CD4-positive, alpha-beta T cell treated with Interferon gamma for 1 hour (primary cell): ENCODE results near the gene ZC3H6.
"Not testable (repeated sequence)": the region's sequence is repeated elsewhere in the genome, so short reads cannot be mapped to it uniquely, and the experiment has no call there.

ENCODE experiments used
- DNase-seq: peaks from one replicate; pipeline ENCODE4 v3.0.0-alpha.2; 2020

Gene ZC3H6

DNA sequence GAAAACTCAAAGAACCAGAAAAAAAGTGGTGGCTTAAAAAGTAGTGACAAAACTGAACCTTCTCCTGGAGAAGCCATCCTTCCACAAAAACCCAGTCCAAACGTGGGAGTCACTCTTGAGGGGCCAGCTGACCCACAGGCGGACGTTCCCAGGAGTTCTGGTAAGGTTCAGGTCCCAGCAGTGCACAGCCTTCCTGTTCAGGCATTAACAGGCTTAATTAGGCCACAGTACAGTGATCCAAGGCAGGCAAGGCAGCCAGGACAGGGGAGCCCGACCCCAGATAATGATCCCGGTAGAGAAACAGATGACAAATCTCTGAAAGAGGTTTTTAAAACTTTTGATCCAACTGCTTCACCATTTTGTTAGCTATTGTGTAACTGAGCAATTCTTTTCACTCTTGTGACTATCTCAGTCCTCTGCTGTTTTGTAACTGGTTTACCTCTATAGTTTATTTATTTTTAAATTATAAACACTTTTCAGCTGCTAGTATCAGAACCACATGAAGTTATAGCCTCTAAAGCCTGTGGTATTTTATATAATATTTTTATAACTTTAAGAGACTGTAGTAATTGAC lies 56.8 kb downstream of the ZC3H6 start:
- no peak for DNase-seq

DNA sequence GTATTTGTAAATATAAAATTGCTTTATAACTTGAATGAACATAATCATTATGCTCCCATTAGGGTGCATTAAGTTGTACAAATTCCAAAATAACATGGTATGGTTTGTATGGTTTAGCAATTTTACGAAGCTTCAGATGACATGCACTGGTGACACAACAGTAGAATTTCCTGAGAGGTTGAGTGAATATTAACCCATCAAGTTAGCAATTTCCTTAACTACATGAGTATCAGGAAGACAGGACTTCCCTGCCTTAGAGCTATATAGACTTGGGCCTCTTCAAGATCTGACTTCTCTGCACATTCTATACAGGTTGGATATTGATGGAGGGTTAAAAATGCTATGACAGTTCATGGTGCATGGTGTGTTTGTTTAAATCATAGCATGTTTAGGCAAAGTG lies 60.2 kb downstream of the ZC3H6 start:
- DNase-seq: no peak

DNA sequence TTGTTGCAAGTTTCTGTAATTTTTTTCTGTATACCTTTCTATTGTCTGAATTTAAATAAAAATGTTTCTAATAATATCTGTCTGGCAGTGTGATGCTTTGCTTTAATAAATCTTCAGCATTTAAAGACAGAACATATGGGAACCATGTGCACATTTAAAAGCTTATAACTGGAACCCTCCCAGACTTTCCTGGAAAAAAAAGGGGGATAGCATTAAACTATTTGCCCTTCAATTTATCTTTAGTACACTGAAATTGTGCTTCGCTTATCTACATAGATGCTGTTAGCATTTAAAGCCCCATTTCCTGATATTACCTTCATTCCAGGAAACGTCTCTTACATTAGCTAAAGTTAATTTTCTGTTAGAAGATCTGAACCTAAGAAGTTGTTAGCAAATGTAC lies 64.6 kb downstream of the ZC3H6 start:
- DNase-seq: no peak

DNA sequence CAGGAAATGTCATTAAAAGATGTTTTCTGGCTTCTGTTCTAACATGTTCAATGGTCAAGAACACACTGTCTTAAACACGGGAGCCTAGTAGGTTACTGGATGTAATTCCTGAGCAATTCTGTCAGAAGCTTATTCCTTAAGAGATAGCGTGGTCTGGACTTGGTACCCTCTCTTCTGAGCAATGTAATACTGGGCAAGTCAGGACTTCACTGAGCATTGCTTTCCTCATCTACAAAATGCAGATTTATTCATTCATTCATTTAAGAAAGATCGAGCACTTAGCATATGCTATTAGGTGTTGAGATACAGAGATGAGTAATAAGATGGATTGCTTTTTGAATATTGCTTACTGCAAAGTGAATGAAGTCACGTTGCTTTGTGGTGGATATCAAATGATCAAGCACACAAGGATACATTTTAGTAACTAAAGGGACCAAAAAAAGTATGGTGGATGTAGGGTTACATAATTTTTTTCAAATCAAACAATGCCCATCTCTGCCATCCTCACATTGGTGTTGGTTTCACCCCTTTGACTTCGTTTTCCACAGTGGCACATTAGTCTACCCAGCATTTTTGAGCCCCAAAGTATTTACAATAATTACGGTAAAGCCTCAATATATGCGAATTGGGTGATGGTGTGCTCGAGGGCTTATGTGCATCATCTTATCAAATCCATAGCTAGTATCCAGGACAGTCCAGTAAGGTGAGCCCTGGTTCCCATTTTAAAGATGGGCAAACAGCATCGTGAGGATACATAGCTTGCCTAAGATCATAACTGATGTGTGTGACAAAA lies 65.3 kb downstream of the ZC3H6 start:
- no peak for DNase-seq

DNA sequence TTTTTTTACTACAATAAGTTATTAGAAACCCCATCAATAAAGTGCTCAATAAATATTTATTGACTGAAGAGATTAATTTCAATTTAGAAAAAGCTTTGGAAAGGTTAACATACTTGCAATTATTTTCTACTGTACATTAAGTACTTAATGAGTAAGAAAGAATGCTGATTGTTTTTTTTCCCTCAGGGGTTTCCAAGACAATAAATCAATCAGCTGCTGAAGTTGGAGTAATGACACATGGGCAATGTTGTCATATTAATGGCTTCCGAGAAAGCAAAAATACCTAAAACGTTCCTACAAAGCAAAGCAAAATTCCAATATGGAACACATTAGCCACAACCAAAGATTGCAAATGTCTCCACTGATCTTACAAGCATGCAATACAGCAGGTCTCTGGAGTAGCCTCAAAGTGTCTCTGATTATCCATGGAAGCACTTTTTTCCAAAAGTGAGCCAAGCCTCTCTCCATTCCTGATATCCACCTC lies 66.7 kb downstream of the ZC3H6 start:
- no peak for DNase-seq

DNA sequence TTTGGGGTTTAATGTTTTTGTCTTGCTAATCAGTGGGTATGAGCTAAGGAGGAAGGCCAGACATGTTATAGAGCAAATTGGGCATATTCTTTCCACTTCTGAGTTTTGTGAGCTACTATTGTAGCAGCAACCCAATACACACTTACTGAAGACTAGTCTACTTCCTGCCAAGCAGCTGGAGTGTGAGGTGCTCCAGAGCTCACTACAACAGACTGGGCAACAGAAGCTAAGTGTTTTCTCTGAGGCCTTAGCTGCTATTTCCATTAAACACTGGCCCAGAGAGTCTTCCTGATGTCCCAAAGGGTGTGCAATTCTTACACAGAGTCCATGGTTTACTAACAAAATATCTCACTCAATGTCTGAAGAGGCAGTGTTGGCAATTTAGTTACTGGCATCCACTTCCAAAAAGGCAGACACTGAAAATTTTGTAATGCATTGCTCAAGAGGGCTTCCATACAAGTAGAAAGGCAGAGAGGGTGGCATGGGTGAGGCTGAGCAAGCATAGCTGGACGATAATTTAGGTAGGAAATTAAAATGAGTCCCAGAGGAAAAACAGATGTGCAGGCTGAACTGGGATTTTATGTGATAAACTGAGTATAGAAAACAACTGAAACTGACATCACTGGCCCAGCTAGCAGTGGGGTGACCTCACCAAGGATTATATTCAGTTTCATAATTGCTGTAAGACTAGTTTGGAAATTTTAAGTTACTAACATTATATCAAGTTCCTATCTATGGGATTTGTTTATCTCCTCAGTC lies 68.6 kb downstream of the ZC3H6 start:
- DNase-seq: no peak

DNA sequence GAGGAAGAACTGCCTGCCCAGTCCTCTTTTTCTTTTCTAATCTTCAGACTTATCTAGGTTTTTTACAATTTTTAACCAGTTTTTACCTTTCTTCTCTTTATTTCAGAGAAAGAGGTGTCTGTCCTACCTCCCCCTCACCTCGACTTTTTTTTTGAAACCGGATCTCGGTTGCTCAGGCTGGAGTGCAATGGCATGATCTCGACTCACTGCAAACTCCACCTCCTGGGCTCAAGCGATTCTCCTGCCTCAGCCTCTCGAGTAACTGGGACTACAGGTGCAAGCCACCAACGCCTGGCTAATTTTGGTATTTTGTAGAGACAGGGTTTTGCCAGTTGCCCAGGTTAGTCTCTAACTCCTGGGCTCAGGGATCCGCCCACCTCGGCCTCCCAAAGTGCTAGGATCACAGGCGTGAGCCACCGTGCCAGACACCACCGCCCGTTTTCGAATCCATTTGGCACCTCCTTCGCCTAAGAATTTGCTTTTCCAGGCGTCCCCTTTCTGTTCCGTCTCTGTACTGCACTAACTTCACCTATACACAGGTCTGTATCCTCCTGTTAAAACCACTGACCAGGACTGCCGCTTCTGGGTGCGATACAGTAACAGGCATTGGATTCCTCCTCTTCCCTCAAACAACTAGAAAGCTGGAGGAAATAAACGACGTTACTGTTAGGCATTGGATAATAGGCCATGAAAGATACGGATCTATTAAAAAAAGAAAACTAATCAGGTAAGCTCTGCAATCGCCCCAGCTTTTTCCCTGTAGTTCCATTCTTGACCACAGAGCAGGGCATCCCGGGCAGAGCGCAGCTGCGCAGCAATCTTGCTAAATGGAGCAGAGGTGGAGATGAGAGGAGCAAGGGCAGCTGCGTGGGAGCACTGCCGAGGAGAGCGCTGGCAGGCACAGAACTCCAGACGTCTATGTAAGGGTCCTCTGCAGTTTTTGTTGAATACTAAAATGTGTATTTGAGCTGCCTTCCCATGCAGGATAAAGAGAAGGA lies 69.9 kb downstream of the ZC3H6 start:
- DNase-seq: no peak

DNA sequence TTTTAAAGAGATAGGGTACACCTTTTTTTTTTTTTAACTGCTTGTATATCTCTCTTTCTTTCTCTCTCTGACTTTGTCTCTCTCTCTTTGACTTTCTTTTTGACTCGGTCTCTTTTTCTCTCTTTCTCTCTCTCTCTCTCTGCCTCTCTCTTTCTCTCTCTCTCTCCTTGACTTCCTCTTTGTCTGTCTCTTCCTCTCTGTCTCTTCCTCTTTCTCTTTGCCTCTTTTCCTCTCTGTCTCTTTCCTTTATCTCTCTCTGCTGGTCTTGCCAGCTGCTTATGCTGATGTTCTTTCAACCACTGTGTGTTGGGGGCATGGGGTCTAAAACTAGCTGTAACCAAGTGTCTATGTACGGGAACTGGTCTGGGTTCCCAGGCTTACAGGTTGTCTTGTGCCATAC lies 76.9 kb downstream of the ZC3H6 start:
- not testable (repeated sequence) for DNase-seq

DNA sequence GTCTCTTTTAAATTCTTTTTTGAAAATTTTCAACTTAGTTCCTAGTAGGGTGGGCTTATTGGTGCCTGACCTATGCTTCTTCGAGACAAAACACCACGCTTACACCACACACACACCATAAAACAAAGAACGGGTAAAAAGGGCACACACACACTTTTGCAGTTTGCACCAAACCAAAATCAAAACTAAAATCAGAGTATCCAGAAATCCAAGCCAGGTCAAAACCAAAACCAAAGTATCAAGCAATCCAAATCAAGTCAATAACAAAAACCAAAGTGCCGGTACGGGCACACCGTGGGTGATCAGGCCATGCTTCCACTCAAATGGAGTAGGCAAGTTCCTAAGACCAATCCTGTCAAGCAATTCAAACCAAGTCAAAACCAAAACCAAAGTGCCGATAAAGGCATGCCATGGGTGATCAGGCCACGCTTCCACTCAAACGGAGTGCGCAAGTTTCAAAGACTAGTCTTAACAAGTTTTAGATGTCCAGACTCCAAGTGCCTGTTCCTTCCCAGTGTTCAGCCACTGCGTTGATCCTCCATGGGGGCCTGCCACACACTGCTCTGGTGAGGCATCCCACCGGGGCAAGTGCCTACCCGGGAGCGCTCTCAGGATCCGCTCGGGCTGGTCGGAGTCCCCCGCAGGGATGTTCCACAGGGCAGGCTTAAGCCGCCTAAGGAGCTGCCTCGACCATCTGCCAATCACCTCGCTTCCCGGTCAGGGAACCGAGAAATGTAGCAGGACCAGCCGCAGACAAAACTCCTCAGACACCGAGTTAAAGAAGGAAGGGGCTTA lies 77.6 kb downstream of the ZC3H6 start:
- not testable (repeated sequence) for DNase-seq

DNA sequence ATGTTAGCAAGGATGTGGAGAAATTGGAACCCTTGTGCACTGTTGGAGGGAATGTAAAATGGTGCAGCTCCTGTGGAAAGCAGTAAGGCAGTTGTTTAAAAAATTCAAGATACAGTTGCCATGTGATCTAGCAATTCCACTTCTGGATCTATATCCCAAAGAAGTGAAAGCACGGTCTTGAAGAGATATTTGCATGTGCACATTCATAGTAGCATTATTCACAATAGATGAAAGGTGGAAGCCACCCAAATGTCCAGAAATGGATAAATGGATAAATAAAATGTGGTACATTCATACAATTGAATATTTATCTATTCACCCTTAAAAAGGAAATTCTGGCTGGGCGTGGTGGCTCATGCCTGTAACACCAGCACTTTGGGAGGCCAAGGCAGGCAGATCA lies 78.9 kb downstream of the ZC3H6 start:
- not testable (repeated sequence) for DNase-seq

DNA sequence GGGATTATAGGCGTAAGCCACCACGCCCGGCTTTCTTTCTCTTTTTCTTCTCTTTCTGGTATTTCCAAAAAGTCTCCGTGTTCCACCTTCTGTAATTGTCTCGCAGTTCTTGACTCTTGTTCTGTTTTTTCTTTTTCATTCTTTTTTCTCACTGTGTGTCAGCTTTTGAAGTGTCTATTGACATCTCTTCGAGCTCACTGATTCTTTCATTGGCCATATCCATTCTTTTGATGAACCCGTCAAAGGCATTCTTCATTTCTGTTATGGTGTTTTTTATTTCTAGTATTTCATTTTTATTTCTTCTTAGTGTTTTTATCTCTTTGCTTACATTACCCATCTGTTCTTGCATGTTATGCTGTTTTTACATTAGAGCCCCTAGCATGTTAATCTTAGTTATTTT lies 84.7 kb downstream of the ZC3H6 start:
- not testable (repeated sequence) for DNase-seq
